HL-60 (cell line): Measurements from ENCODE around the gene PRPF18.

Experiments used
- DNase-seq, 2 experiments: peaks; one replicate each; pipeline ENCODE4 v3.0.0-alpha.2; 2010 to 2020; ENCODE audit warnings: low read depth in 1 of 2, low spot score in 1 of 2
- H3K27ac ChIP-seq: fragments of 250-450 bp; sonication (Bioruptor Pico); replicated peaks from 2 replicates; pipeline ENCODE4 v1.5.1; 2020; ENCODE audit warnings: mild to moderate bottlenecking, moderate library complexity
- H3K27me3 ChIP-seq: fragments of 250-450 bp; sonication (Bioruptor Pico); 2 replicates; pipeline ENCODE4 v1.5.1; 2021; ENCODE audit warnings: mild to moderate bottlenecking, moderate library complexity; ENCODE audit not compliant: insufficient read depth, poor library complexity, severe bottlenecking
- H3K4me3 ChIP-seq: replicated peaks from 2 replicates; pipeline ENCODE4 v1.5.1; 2011; ENCODE audit warnings: mild to moderate bottlenecking, control low read depth, low read length; ENCODE audit not compliant: insufficient read depth
- CTCF ChIP-seq: IDR thresholded peaks from one replicate; pipeline ENCODE4 v1.5.1; 2011; ENCODE audit warnings: low read length, control low read depth, inconsistent platforms; ENCODE audit not compliant: insufficient read depth
- GABPA ChIP-seq: IDR thresholded peaks from 2 replicates; pipeline ENCODE4 v1.6.1; 2012; ENCODE audit warnings: low read depth
- POLR2AphosphoS5 ChIP-seq: IDR thresholded peaks from 2 replicates; pipeline ENCODE4 v1.6.1; 2012; ENCODE audit warnings: low read depth
- REST ChIP-seq: IDR thresholded peaks from 2 replicates; pipeline ENCODE4 v1.6.1; 2012; ENCODE audit warnings: low read depth; ENCODE audit not compliant: insufficient replicate concordance
- SPI1 ChIP-seq: IDR thresholded peaks from 2 replicates; pipeline ENCODE4 v1.6.1; 2012; ENCODE audit warnings: low read depth, mild to moderate bottlenecking, borderline replicate concordance

PRPF18 gene

GRCh38 chr10:13590886-13591285, 4.1 kb downstream of the PRPF18 start:
- no peak for DNase-seq
- Histone ChIP-seq H3K27me3 (no peaks in the 10 kb centered on the region), H3K4me3 (no peak overlapping the region), H3K27ac (no peak overlapping the region)
- TF ChIP-seq GABPA (no peak), SPI1 (no peak), CTCF (no peak), REST (no peak)

GRCh38 chr10:13592306-13592705, 5.5 kb downstream of the PRPF18 start:
- no peak for TF ChIP-seq CTCF
- TF ChIP-seq REST: no peak
- no peak for TF ChIP-seq GABPA
- TF ChIP-seq POLR2AphosphoS5: no peak
- no peak for TF ChIP-seq SPI1
- no peak for DNase-seq

GRCh38 chr10:13593535-13593934, 6.8 kb downstream of the PRPF18 start:
- no peak overlapping the region for H3K4me3 ChIP-seq
- no peaks in the 10 kb centered on the region for H3K27me3 ChIP-seq
- TF ChIP-seq REST (no peak), POLR2AphosphoS5 (no peak), SPI1 (no peak), CTCF (no peak), GABPA (no peak)
- H3K27ac ChIP-seq: no peak overlapping the region
- no peak for DNase-seq

More at GRCh38 chr10:13592306-13592705, 5.5 kb downstream of the PRPF18 start:
- Histone ChIP-seq H3K4me3 (no peak overlapping the region), H3K27ac (no peak overlapping the region), H3K27me3 (no peaks in the 10 kb centered on the region)
